ENCODE results near the gene SKOR1. TPM values are rescaled to one million over a fixed set of nuclear protein-coding genes. Genes with fewer than 3 reads are reported as not detected.

SKOR1 gene
- total RNA-seq, 6 experiments from 2014 or later, result 0.05 to 0.13 (median 0.09) TPM; not detected in 1

- H3K4me3 Mint-ChIP-seq, result no peak overlapping the region
- H3K27me3 Mint-ChIP-seq (ENCODE audit: insufficient read depth), result peaks cover 12% of the 10 kb centered on the region
- peaks cover 16% of the 10 kb centered on the region for H3K36me3 Mint-ChIP-seq (ENCODE audit: low read depth)
- peaks cover 14% of the 10 kb centered on the region for H3K9me3 Mint-ChIP-seq
- H3K27ac Mint-ChIP-seq, result no peak overlapping the region
- DNase-seq, result no peak
- no peaks in the 10 kb centered on the region for H3K4me1 Mint-ChIP-seq (ENCODE audit: low read depth)
- no peak for TF ChIP-seq CTCF (IDR thresholded peaks at IDR 0.05)
Measured at GRCh38 chr15:67870868-67871408, 45.6 kb downstream of the SKOR1 start.

- Mint-ChIP-seq H3K4me1 (ENCODE audit: low read depth) (no peaks in the 10 kb centered on the region), H3K27ac (no peak overlapping the region), H3K9me3 (peaks cover 14% of the 10 kb centered on the region), H3K36me3 (ENCODE audit: low read depth) (peaks cover 16% of the 10 kb centered on the region), H3K27me3 (ENCODE audit: insufficient read depth) (peaks cover 12% of the 10 kb centered on the region), H3K4me3 (no peak overlapping the region)
- DNase-seq, result no peak
- TF ChIP-seq CTCF (IDR thresholded peaks at IDR 0.05), result no peak
Measured at GRCh38 chr15:67873777-67874176, 48.5 kb downstream of the SKOR1 start.

GRCh38 chr15:67878712-67879206 is 53.5 kb downstream of the SKOR1 start:
- no peak for TF ChIP-seq CTCF (IDR thresholded peaks at IDR 0.05)
- Mint-ChIP-seq H3K4me1 (ENCODE audit: low read depth) (peaks cover 12% of the 10 kb centered on the region), H3K27ac (no peak overlapping the region), H3K27me3 (ENCODE audit: insufficient read depth) (peaks cover 10% of the 10 kb centered on the region), H3K9me3 (peaks cover 3% of the 10 kb centered on the region), H3K36me3 (ENCODE audit: low read depth) (0 out of 2 replicates have a peak, but pooled peaks cover 3% of the 10 kb centered on the region), H3K4me3 (no peak overlapping the region)
- DNase-seq, result no peak

- peaks cover 8% of the 10 kb centered on the region for H3K27me3 Mint-ChIP-seq (ENCODE audit: insufficient read depth)
- no peaks in the 10 kb centered on the region for H3K36me3 Mint-ChIP-seq (ENCODE audit: low read depth)
- no peak overlapping the region for H3K4me3 Mint-ChIP-seq
- no peak for DNase-seq
- H3K4me1 Mint-ChIP-seq (ENCODE audit: low read depth), result peaks cover 18% of the 10 kb centered on the region
- H3K9me3 Mint-ChIP-seq, result no peaks in the 10 kb centered on the region
- TF ChIP-seq CTCF (IDR thresholded peaks at IDR 0.05), result no peak
- H3K27ac Mint-ChIP-seq, result no peak overlapping the region
Measured at GRCh38 chr15:67879440-67880129, 54.3 kb downstream of the SKOR1 start.

- Mint-ChIP-seq H3K9me3 (no peaks in the 10 kb centered on the region), H3K27ac (no peak overlapping the region), H3K27me3 (ENCODE audit: insufficient read depth) (peaks cover 8% of the 10 kb centered on the region; the same call in 1 of the 2 replicates), H3K4me1 (ENCODE audit: low read depth) (peaks cover 29% of the 10 kb centered on the region), H3K4me3 (no peak overlapping the region), H3K36me3 (ENCODE audit: low read depth) (no peaks in the 10 kb centered on the region)
- DNase-seq, result no peak
- no peak for TF ChIP-seq CTCF (IDR thresholded peaks at IDR 0.05)
Measured at GRCh38 chr15:67880651-67881182, 55.4 kb downstream of the SKOR1 start.
